HG02884 (cell line): ENCODE measurements around the gene MTHFD1L.

ENCODE experiments used
- ATAC-seq: cut with Tn5 transposase; IDR thresholded peaks from one replicate; pipeline ENCODE4 v1.9.1; 2021; ENCODE audit warnings: mild to moderate bottlenecking, moderate library complexity; ENCODE audit not compliant: unreplicated experiment

MTHFD1L gene

DNA sequence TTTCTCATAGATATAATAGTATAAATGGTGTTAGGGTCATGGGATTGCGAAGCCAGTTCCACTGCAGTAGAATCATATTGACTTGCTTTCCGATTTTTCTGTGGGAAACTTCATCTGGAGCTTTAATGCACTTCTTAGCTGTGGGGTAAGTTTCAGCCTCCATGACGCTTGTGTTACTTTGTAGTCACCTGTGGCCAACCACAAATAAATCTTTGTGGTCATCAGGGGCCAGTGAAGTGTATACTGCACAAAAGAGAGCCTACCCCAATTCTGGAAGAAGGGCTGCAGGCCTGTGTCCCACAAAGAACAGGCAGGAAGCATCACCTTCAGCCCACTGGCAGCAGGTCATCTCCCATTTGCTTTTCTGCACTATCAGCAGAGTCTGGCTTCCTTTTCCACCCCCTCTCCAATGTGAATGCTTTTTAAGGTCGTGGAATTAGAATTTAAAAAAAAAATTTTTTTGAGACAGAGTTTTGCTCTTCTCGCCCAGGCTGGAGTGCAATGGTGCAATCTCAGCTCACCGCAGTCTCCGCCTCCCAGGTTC, 32.0 kb downstream of the MTHFD1L start:
- ATAC-seq: peak; percentile 59

DNA sequence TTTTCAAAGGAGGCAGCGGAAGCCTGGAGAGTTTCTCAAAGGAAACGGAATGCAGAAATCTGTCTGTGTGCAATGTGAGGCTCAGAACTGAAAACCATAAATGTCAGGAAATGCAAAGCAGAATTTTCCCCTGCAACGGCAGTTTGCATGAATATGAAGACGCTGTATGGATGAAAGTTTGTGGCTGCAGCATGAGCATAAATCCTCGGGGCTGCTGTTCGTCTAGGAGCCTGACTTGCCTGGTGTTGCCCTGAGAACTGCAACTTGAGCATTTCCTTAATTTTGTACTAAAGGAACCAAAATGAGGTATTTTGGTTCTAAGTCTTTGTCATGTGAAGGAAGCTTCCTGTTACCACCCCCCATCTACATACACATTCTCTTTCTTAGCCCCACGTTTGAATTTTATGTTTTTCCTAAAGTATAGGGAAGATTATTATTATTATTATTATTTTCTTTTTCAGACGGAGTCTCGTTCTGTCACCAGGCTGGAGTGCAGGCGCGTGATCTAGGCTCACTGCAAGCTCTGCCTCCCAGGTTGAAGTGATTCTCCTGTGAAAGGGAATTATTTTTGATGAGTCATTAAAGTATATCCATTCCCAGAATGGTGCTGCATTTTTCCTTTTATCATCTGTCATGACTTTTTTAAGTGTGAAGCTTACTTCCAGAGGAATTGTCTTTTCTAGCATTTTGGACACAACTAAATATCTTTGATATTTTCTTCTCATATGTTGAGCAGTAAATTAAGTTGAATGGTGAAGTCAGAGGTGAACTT, 33.1 kb downstream of the MTHFD1L start:
- peak; percentile 35 for ATAC-seq

DNA sequence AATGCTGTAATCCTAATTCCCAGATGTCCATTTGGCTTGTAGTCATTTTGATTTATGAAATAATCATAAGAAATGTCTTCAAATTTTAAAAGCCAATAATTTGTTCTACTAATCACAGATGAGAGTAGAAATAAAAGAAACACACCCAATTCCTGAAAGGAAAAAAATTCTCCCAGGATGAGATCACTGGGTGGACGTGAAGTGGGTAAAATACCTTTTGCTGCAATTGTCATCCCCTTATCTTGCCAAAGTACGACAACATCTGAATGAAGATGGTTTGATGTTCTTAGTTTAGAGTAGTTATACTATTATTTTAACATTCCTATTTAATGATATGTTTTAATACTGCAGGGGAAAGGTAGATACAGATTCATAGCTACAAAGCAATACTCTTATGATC, 33.7 kb downstream of the MTHFD1L start:
- no peak for ATAC-seq

DNA sequence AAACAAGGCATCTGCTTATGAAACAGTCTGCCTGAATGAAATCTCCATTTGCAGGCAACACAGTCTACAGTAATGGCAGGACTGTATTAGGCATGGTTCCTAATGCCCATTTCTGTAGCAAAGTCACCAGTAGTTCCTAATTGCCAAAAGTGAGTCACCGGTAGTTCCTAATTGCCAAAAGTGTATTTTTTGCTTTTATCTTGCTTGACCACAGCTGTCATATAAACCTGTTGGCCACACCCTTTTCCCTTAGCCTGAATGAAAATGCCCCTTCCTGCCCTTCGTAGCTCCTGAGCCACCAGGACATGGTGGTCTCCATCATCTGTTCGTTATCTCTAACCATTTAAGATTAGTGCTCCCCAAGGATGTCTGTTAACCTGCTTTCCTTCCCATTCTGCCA, 34.5 kb downstream of the MTHFD1L start:
- ATAC-seq: no peak

DNA sequence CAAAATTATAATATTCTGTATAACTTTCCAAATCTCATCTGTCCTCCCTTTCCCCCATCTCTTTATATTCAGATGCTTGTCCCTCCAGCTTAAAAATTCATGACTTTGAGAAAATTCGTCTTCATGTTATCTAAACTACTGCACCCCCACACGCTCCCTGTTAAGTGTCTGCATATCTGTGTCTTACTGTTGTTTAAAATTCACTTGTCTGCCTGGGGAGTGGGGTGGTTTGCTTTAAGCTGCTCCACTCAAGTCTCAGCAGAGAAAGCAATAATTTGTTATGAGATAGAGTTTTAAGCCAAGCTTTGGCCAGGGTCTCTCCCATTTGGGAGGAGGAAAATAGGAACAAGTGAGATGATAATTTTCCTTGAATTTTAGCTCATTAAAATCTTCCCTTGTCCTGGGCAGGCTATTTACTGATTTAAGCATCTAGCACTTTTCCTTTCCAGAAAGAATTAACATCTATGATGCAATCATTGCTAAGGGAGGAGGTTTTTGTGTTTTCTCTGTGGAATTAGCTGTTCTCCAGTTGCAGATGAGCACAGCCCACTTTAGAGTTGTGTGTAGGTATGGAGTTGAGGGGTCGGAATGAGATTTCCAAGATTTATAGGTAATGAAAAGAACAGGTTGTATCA, 36.8 kb downstream of the MTHFD1L start:
- ATAC-seq: no peak

DNA sequence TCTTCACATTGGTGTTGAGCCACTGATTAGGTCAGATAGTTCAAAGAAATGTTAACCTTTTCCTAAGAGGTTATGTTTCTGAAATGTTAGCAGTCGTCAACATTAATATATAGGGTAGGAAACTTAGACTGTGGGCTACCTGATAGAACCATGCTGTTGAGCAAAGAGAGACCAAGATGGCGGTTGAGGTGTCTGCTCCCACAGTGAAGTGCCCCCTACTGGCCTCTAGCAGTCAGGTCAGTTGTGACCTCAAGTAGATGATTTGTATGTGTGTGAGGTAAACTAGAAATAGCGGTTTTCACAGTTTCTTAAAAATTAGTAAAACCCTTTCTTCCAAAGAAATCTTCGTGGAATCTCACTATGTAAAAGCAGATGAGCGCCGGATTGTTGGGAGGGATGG, 40.3 kb downstream of the MTHFD1L start:
- no peak for ATAC-seq

DNA sequence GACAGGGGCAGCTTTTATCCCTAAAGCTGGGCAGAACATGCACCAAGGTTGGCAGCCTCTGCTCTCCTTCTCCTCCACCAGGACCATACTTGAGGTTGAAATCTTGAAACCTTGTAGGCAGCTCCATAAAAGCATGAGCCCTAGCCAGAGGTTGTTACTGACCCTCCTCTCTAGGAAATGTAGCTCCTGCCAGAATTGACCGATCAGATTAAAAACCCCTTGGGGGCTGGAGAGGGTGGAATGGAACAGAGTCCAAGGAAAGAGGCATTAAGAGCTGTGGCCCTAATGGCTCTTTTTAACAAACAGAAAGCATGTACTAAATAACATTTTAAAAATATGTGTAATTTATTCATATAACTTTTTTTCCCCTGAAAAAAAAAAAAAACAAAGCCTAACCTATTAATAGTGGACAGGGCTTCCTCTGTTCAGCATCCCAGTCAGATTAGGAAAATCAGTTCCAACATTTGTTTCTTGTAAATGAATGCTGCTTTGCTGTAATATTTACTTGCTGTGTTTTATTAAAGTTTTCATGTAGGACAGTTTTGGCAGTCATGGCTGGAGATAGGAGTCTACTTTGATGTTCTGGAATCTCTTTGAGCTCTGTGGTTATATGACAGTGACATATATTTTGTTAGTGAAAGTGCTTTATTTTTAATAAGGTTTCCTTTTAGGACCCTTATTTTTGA, 41.3 kb downstream of the MTHFD1L start:
- ATAC-seq: no peak

DNA sequence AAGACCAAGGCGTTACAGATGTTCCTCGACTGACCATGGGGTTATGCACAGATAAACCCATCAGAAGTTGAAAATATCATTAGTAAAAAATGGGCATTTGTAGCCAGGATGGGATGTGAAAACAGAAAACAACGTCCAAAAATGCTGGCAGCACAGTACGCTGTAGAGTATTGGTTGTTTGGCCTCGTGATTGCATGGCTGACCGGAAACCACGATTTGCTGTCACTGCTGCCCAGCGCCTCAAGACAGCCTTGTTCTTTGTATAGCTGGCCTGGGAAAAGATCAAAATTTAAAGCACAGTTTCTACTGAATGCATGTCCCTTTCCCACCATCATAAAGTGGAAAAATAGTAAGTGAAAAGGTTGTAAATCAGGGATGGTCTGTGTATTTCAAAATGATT, 41.9 kb downstream of the MTHFD1L start:
- no peak for ATAC-seq

DNA sequence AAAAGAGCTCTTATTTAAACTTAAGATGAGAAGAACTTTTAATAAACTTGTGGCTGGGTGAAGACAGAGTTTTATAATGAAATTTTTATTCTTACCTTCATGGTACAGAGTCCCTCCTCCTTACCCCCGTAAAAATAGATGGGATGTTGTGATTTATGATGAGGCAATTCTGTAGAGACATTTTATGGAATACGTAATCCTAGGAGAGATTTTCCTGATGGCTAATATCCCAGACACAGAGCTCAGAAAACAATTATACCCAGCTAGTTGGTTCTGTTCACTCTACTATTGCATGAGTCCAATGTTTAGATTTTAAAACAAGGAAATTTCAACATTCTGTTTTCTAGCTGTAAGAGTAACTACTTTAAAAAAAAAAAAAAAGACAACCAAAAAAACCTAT, 43.4 kb downstream of the MTHFD1L start:
- ATAC-seq: no peak

DNA sequence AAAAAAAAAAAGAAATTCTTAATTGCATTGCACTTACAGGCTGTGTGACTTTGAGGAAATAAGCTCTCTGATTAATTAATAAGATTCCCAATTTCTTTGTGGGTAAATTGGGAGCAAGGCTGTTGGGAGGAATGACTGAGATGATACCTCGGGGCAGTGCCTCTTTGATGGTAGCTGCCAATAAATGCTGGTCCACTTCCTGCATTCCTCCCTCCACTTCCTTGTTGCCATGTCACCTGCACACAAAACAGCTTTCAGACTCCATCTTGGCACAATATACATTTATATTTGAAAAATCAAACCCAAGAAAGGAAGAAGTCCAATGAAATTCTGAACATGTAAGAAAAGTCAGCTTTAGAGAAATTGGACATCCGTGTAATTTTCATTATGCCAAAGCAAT, 45.1 kb downstream of the MTHFD1L start:
- ATAC-seq: no peak

DNA sequence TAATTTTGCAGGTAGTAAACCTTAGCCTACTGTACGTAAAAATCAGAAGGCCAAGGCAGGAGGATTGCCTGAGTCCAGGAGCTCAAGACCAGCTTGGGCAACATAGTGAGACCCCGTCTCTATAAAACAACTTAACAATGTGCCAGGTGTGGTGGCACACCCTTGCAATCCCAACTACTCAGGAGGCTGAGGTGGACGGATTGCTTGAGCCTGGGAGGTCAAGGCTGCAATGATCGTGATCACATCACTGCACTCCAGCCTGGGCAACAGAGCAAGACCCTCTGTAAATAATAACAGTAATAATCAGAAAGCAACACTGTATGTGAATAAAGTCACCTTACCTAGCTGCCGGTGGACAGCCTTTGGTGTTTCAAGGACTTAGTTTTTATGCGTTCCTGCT, 48.9 kb downstream of the MTHFD1L start:
- ATAC-seq: no peak

DNA sequence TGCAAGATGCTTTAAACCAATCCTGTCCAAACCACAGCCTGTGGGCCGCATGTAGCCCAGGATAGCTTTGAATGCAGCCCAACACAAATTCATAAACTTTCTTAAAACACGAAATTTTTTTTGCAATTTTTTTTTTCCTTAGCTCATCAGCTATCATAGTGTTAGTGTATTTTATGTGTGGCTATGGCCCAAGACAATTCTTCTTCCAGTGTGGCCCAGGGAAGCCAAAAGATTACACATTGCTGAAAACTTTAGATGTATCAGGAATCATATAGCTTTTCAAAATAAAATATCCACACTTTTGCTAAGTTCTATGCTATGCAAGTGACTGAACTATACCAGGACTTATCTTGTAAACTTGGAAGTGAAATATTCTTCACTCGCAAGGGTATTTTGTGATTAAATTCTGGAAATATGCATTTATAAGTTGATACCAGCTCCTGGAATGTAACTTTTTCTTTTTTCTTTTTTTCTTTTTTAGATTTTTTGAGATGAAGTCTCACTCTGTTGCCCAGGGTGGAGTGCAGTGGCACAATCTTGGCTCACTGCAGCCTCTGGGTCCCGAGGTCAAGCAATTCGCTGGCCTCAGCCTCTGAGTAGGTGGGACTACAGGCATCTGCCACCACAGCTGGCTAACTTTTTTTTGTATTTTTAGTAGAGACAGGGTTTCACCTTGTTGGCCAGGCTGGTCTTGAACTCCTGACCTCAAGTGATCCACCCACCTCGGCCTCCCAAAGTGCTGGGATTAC, 49.8 kb downstream of the MTHFD1L start:
- ATAC-seq: no peak

DNA sequence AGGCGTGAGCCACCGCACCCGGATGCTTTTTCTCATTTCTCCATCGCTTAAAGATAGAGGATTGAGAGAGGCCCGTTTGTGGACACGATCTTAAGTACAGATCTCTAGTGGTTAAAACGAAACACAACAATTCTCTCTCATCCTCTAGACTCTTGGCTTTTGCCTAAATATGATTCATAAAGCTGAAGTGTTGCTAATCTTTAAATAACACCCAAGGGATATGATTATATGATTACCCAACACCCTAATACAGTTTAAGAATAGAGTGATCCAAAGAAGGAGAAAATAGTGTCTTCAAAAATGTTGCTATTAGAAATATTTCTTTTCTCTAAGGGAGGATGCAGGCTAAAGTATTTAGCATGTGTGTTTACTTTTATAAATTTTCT, 50.4 kb downstream of the MTHFD1L start:
- no peak for ATAC-seq

DNA sequence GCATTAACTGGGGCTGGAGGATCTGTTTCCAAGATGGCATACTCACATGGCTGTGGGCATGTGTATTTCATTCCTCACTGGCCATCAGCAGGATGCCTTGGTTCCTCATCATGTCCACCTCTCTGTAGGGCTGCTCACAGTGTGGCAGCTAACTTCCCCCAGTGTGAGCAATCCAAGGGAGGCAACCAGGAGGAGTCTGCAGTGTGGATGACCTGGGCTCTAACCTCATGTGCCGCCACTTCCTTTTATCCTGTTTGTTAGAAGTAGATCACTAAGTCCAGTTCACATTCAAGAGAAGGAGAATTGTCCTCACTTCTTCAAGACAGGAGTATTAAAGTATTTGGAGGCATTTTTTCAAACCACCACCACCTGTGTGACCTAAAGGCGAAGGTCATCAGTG, 54.4 kb downstream of the MTHFD1L start:
- ATAC-seq: no peak

DNA sequence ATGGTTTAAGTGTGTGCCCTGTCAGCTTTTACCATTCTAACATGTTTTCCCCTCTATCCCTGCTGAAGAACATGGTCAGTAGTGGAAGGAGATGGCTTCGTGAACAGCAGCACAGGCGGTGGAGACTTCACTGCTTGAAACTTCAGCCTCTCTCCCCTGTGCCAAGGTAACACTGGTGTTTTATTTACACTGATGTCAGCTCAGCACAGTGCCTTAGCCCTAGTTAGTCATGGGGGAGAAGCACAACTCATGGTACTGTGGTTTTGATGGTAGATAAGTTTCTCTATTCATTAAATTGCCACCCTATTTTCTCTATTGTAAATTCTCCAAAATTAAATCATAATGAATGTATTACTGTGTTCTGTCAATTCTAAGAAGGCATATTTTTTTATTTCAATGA, 56.6 kb downstream of the MTHFD1L start:
- no peak for ATAC-seq

DNA sequence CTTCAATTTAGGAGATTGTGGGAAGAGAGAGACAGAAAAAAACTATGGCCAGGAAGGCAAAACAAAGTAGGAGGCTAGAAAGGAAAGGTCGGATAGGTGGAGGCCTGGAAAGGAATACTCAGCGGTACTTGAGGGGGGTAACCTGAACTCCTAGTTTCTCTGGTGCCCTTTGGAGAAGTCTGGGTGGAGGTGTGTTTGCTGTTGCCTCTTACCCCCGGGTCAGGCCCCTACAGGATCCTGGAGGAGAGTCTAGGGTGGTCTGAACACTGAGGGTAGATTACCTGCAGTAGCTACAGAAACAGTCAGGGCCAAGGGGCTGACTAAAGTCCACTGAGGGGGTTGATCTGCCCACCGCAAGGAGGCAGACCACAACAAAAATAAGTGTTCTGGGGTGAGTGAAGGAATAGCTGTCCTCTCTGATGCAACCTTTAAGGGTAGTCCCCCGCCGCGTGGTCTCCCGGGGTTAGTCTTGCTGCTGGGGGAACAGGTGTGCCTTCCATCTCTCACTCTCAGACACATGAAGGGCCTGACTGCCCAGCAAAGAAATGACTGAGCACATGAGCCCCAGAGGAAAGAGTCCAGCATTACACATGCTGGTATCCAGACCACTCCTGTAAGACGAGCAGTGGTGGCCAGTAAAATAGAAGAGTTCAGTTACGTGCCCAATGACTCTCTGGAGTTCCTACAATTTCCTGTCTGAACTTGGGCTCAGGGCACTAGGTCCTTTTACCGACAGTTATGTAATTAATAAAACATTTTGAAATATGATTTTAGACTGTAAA, 59.5 kb downstream of the MTHFD1L start:
- ATAC-seq: no peak

DNA sequence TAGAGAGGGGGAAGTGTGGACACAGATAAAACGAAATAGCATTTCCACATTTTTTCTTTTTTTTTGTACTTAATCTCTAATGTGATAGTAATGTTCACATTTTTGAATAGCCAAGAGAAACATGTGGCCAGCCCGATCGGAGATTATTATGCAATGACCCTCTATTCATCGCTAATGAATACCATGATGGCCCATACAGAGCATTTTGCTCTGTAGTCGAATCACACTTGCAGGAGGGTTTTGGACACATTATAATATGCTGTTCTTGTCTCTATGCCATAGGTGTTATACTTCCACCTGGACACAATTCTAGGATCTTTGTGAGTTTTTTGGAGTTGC, 60.1 kb downstream of the MTHFD1L start:
- no peak for ATAC-seq

DNA sequence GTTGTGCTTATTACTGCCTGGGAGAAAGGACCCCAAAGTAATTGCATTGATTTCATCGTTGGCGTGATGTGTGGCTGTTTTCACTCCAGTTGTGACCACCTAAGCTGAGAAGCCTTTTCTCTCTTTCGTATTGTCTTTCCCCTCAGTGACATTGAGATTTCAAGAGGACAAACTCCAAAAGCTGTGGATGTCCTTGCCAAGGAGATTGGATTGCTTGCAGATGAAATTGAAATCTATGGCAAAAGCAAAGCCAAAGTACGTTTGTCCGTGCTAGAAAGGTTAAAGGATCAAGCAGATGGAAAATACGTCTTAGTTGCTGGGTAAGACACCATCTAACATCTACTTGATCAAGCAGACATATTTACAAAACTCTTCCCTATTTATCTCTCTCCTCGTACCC, 60.5 kb downstream of the MTHFD1L start:
- ATAC-seq: no peak

DNA sequence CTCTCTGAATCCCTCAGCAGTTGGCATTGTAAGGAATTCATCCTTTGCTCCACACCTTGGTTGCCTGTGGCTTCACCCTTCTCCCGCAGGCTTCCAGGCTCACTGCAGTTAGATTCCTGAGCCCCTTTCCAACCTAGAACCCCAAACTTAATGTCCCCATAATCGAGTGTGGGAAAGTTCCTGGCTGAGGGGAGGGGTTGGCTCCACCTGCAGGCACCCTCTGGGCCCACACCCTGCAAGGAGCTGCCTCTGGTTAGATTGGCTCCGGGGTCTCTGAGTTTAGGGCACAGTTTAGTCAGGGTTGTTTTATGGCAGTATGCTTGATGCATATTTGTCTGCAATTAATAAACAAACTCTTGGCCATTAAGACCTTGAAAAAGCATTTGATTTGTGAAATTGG, 63.4 kb downstream of the MTHFD1L start:
- ATAC-seq: no peak

DNA sequence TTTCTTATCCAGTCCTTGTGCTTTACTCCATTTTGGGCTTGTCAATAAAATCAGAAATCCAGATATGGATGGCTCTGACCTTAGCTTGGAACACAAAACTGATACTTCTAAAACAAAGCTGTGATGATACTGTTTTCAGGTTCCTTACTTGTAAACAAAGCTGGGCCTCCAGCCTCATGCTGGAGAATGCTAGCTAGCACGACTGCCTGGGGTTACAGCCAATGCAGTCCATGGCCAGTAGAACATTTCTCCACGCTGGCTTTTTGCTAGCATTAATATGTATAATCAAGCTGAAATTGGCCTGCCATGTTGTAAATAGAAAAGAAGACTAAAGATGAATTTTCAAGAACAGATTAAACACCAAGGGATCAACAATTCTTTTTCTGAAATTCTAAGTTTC, 63.9 kb downstream of the MTHFD1L start:
- no peak for ATAC-seq

DNA sequence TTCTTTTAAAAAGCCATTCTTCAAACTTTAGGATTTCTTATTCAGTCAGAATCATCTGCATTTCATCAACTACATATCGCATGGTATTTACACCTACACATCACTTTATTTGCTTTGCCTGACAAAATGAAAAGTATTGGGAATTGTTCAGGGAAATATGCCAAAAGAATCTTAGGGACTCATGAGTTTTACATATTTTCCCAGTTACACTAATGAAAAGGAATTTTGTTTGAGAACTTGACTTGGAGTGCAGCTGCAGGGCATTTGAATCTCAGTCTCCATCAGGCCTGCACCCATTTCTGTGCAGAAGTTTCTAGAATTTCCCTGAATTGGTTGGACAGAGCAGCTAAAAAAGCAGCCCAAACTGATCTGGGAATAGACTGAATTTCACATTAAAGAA, 65.3 kb downstream of the MTHFD1L start:
- ATAC-seq: no peak
